GM12892 (cell line): ENCODE data around the gene C4BPB. TPM values are rescaled to one million over a fixed set of nuclear protein-coding genes. Genes with fewer than 3 reads are reported as not detected.
"Not testable (repeated sequence)": the region's sequence is repeated elsewhere in the genome, so short reads cannot be mapped to it uniquely, and the experiment has no call there.

Source experiments
- DNase-seq: peaks from one replicate; pipeline ENCODE4 v3.0.0; 2011; ENCODE audit not compliant: insufficient read length
- FAIRE-seq: peaks from 2 replicates; lab custom pipeline; 2011; peaks lifted over from hg19 to GRCh38; lab: Jason Lieb, UNC
- POLR2A ChIP-seq: IDR thresholded peaks from 2 replicates; pipeline ENCODE4 v1.6.1; 2011; ENCODE audit warnings: low read depth, low read length, control low read depth
- POLR2AphosphoS5 ChIP-seq: IDR thresholded peaks from 2 replicates; pipeline ENCODE4 v1.6.1; 2011; ENCODE audit warnings: low read depth, low read length, control low read depth
- TAF1 ChIP-seq: IDR thresholded peaks from 2 replicates; pipeline ENCODE4 v1.6.1; 2011; ENCODE audit warnings: low read depth, mild to moderate bottlenecking, control low read depth, low read length, borderline replicate concordance
- polyA plus RNA-seq: library from polyadenylated mRNA; unstranded; fragments of >200 nt; gene quantifications from one replicate; pipeline ENCODE4 v1.2.1, GENCODE V29; 2012; ENCODE audit warnings: missing spikeins, inconsistent platforms; ENCODE audit not compliant: missing spikeins

Gene C4BPB, protein sequence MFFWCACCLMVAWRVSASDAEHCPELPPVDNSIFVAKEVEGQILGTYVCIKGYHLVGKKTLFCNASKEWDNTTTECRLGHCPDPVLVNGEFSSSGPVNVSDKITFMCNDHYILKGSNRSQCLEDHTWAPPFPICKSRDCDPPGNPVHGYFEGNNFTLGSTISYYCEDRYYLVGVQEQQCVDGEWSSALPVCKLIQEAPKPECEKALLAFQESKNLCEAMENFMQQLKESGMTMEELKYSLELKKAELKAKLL
- polyA plus RNA-seq, result 0.53 TPM

DNA sequence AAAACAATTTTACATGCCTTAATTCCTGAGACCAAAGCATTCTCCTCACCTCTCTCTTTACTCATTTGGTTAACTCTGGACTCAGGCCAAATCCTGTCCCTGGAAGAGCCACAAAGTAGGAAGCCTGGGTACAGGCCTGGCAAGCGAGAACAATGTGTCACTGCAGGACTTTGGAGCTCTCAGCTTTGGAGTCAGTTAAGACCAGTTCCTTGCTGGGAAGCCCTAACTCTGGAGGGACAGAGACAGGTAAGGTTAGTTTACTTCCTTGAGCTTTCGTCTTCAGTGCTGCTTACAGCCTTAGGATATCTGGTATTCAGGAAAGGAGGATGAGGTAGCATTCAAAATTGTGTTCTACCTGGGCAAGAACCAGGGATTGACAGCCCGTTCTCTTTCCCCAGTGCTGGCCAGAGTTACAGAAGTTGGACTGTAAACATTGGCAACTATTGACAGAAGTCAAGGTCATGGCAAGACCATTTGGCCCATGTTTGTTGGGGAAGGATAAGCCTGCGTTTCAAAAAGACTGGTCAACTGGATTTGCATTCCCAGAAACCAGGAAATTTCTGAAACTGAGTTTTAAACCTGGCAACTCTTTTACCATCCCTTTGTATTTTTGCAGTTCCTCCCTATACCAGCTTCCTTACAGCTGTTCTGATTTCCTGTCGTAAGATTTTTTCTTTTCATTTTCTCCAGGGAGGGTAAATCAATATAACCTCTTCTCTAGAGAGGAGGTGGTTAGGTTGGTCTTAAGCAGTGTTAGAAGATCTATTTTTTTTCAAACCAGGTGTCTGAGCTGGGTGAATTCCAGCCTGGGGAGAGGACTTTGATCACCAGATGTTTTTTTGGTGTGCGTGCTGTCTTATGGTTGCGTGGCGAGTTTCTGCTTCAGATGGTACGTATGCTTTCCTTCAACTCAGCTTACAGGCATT lies at the start of gene C4BPB:
Gene C4BPB, plus strand, starts transcription at position 160 of the 926 bp plus-strand sequence. Its CDS starts 672 bp downstream, at position 832.
- TF ChIP-seq POLR2AphosphoS5 (no peak), POLR2A (no peak), TAF1 (no peak)
- no peak for DNase-seq
- FAIRE-seq, result peak; percentile 21

DNA sequence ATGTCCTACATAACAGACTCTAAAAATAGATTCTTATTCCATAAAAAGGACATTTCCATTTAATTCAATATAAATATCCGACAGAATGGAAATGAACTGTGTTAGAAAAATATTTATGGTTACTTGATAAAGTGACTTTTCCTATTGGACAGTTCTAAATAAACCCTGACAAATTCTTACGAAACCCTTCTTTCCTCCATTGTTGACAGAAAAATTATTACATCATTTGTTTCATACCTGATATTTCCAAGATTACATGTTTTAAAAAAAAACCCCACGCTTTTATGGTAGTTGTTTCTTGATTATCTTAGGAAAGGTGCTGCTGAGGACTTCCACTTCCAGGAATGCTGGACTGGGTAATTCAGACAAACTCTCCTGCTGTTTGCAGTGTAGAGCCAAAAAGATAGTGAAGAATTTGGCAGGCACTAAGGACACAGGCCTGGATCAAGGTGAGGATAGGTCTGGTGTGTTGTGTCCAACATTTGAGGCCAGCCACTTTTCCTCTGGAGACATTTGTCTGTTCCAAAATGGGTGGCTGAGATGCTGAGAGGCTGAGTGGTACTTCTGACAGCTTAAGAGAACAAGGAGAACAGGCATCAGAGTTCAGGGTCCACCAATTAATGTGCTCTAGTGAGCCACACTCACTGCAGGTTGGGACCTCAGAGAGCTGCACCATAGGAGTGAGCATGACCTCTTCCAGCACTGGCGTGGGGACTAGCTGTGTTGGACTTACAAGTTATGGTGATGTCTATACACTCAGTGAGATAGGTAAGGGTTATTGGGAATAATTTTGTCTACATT lies 49.1 kb upstream of the C4BPB start:
- FAIRE-seq (no peak), DNase-seq (no peak)
- TF ChIP-seq POLR2AphosphoS5 (no peak), POLR2A (no peak), TAF1 (no peak)

DNA sequence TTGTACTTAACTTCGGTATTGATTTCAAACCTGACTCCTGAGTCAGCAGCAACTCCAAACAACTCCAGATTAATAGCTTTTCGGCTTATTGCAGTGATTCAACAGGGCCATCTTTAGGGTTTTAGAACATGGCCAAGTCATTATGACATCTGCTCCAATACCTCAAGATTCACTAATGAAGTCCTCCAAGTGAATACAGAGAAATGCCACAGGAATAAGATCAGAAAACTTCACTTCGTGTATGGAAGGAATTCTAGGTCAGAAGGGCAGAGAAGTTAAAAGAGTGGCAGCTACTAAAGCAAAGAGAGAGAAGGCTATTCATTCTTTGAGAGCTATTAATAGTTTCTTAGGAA lies 48.5 kb upstream of the C4BPB start:
- TF ChIP-seq POLR2A, result no peak
- TF ChIP-seq TAF1, result no peak
- no peak for TF ChIP-seq POLR2AphosphoS5
- DNase-seq (no peak), FAIRE-seq (no peak)

DNA sequence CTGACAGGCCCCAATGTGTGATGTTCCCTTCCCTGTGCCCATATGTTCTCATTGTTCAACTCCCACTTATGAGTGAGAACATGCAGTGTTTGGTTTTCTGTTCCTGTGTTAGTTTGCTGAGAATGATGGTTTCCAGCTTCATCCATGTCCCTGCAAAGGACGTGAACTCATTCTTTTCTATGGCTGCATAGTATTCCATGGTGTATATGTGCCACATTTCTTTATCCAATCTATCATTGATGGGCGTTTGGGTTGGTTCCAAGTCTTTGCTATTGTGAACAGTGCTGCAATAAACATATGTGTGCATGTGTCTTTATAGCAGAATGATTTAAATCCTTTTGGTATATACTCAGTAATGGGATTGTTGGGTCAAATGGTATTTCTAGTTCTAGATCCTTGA lies 47.3 kb upstream of the C4BPB start:
- not testable (repeated sequence) for FAIRE-seq, DNase-seq

DNA sequence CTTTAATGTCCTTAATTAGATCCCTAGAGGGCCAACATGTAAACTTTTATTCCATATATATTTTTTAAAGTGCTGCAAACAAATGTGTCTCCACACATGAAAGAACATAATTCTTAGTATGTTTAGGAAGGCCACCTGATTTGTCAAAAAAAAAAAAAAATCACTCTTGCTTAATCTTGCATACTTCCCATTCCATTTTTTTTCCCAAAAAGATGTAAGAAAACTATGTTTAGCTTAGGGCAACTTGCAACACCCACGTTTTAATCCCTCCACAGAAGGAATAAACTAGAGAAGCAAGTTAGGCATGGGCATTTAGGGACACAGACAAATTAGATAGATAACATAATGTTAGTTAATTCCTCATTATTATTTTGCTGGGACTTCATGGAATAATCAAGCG lies 43.2 kb upstream of the C4BPB start:
- no peak for FAIRE-seq
- TF ChIP-seq POLR2AphosphoS5, result no peak
- TF ChIP-seq POLR2A, result no peak
- TF ChIP-seq TAF1, result no peak
- DNase-seq, result no peak

DNA sequence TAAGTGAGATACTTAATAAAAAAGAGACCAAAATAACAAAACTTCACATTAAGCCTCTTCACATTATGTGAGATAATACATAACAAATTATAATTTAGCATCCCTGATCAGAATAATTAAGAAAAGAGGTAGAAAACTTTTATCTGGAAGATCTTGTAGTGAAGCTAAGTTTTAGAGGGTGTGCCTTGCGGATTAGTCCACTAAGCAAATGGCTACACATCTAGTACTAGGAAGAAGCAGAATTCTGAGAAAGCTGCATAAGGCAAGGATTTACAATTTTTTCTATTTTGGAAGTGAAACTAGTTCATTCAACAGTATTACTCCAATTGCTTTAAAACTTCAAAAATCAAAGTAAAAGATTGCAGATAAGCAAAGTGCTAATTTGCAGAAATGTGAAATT lies 41.2 kb upstream of the C4BPB start:
- DNase-seq (no peak), FAIRE-seq (no peak)
- TF ChIP-seq TAF1 (no peak), POLR2AphosphoS5 (no peak), POLR2A (no peak)

DNA sequence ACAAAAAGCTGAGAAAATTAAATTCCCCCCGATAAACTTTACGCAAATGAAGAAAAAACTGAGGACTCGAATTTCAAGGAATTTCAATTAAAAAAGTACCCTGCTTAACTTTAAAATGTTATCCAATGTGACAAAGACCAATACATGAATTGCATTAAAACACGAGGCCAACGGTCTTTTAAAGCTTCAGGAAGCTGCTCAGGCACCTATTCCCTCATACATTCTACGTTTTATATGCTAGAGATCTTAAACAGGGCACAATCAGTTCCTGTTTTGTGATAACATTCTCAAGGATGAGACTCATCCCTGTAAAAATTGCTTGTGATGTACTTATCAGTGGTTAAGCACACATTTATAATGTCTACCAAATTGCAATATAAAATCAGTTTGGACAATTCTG lies 40.6 kb upstream of the C4BPB start:
- TF ChIP-seq POLR2A (no peak), TAF1 (no peak), POLR2AphosphoS5 (no peak)
- FAIRE-seq, result no peak
- DNase-seq, result no peak

DNA sequence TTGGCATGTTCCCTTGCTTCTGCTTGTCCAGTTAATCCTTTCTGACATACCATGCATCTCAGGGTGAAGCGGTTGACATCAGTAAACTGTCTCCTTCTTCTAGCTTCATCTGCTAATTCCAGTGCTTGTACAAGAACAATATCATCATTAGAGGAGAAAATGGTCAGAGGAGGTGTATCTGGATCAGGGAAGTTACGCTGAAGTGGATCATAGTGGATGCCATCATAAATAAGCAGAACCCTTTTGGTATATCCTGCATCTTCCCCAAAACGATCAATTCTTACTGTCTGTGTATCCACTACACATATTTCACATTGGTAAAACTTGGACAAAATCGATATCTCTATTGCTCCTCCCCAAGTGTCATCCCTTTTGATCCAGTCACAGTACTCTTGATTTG lies 39.6 kb upstream of the C4BPB start:
- TF ChIP-seq TAF1 (no peak), POLR2AphosphoS5 (no peak), POLR2A (no peak)
- FAIRE-seq, result no peak

DNA sequence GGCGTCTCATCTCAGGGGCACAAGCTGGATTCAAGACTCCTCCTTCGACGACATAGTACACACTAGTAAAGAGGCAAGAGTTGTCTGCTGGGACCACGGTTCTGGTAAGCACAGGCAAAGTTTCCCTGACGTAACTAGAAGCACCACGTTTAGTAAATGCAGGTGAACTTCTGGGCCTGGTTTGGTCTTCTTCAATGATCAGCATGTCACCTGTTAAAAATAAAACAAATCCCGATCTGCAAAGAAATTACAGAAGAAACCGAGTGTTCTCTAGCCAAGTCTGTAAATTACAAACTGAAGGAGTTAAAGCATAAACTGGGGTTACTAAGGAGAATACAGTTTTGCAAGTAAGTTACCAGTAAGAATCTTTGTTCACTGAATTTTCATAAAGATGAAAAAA lies 39.1 kb upstream of the C4BPB start:
- no peak for DNase-seq
- TF ChIP-seq POLR2A (no peak), POLR2AphosphoS5 (no peak), TAF1 (no peak)
- no peak for FAIRE-seq

More for the DNA sequence above, 39.6 kb upstream of the C4BPB start:
- no peak for DNase-seq

DNA sequence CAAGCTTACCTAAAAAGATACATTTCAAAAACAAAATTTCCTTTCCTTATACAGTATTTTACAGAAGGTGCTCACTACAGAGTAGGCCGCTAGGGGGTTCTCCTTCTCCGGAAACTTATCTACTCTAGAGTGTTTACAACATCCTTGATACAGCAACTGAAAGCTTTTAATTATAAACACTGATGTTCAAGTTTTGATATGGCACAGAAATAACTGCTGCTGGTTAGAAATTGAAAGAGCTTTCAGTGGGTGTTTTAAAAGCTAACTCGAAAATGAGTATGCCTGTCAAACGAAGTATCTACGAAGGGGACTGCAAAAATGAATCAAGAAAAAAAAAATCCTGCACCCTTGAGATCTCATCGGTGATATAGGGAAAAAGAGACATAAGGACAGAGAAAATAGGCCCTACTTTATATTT lies 38.7 kb upstream of the C4BPB start:
- no peak for FAIRE-seq
- no peak for DNase-seq
- TF ChIP-seq POLR2AphosphoS5 (no peak), TAF1 (no peak), POLR2A (no peak)
